Measurements from ENCODE around the gene WDHD1. TPM values are rescaled to one million over a fixed set of nuclear protein-coding genes. Genes with fewer than 3 reads are reported as not detected.
"Not testable (repeated sequence)": the region's sequence is repeated elsewhere in the genome, so short reads cannot be mapped to it uniquely, and the experiment has no call there.

WDHD1 gene
- total RNA-seq, 2 donors from 2014 or later: 0.14 to 1.8 TPM

DNA sequence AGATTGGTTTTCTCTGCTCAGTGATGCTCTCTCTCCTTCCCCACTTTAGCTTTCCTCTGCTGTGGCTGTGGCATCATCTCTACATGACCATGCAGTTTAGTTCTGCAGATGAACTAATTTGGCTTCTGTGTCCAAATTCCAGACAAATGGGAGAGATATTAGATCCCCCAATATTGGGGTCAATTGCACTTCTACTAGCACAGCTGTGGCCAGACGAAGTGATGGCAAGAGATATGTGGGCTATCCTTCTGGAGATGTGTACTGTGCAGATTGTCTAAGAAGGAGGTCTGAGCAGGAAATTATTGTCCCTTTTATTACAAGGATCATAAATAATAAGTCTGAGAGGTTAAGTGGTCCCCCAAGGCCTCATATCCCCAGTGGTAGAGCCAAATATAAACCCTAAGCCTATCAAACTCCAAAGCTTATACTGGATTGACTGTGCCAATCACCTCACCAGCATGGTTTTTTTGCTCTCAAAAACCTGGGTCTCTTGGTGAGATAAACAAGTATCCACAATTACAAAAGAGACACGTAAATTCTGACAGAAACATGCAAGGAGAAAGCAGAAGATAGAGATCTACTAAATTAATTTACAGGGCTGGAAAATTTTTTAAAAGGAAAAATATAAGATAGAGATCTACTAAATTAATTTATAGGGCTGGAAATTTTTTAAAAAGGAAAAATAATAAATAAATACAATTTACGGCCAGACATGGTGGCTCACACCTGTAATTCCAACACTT lies 95.1 kb downstream of the WDHD1 start:
- Histone ChIP-seq H3K27ac (no peak overlapping the region), H3K36me3 (no peaks in the 10 kb centered on the region), H3K4me1 (ENCODE audit: control insufficient read depth in 1 of 2, low read depth in 2 of 2) (no peaks in the 10 kb centered on the region), H3K9me3 (no peaks in the 10 kb centered on the region), H3K4me3 (no peak overlapping the region), H3K27me3 (replicated peaks; ENCODE audit: insufficient read depth) (no peaks in the 10 kb centered on the region)
- no peak for ATAC-seq (ENCODE audit: insufficient number of reproducible peaks, low FRiP score, low read depth)
- TF ChIP-seq, protein P1, sequence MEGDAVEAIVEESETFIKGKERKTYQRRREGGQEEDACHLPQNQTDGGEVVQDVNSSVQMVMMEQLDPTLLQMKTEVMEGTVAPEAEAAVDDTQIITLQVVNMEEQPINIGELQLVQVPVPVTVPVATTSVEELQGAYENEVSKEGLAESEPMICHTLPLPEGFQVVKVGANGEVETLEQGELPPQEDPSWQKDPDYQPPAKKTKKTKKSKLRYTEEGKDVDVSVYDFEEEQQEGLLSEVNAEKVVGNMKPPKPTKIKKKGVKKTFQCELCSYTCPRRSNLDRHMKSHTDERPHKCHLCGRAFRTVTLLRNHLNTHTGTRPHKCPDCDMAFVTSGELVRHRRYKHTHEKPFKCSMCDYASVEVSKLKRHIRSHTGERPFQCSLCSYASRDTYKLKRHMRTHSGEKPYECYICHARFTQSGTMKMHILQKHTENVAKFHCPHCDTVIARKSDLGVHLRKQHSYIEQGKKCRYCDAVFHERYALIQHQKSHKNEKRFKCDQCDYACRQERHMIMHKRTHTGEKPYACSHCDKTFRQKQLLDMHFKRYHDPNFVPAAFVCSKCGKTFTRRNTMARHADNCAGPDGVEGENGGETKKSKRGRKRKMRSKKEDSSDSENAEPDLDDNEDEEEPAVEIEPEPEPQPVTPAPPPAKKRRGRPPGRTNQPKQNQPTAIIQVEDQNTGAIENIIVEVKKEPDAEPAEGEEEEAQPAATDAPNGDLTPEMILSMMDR (IDR thresholded peaks at IDR 0.05): no peak
- DNase-seq (ENCODE audit: low spot score): no peak

- H3K27ac ChIP-seq: no peak overlapping the region
- H3K4me1 ChIP-seq (ENCODE audit: control insufficient read depth in 1 of 2, low read depth in 2 of 2): no peaks in the 10 kb centered on the region
- ATAC-seq (ENCODE audit: insufficient number of reproducible peaks, low FRiP score, low read depth) (no peak), DNase-seq (ENCODE audit: low spot score) (no peak)
- no peaks in the 10 kb centered on the region for H3K27me3 ChIP-seq (replicated peaks; ENCODE audit: insufficient read depth)
- H3K4me3 ChIP-seq: no peak overlapping the region
- H3K9me3 ChIP-seq: no peaks in the 10 kb centered on the region
- TF ChIP-seq, protein P1 (IDR thresholded peaks at IDR 0.05): no peak
- H3K36me3 ChIP-seq: no peaks in the 10 kb centered on the region
These were observed 95.8 kb downstream of the WDHD1 start for GRCh38 chr14:54931101-54931500.

GRCh38 chr14:54929556-54929955 lies 97.3 kb downstream of the WDHD1 start:
- TF ChIP-seq, protein P1 (IDR thresholded peaks at IDR 0.05): no peak
- Histone ChIP-seq H3K27me3 (replicated peaks; ENCODE audit: insufficient read depth) (no peaks in the 10 kb centered on the region), H3K36me3 (no peaks in the 10 kb centered on the region), H3K27ac (no peak overlapping the region), H3K4me1 (ENCODE audit: control insufficient read depth in 1 of 2, low read depth in 2 of 2) (no peaks in the 10 kb centered on the region), H3K9me3 (no peaks in the 10 kb centered on the region), H3K4me3 (no peak overlapping the region)
- DNase-seq (ENCODE audit: low spot score) (no peak), ATAC-seq (ENCODE audit: insufficient number of reproducible peaks, low FRiP score, low read depth) (no peak)

DNA sequence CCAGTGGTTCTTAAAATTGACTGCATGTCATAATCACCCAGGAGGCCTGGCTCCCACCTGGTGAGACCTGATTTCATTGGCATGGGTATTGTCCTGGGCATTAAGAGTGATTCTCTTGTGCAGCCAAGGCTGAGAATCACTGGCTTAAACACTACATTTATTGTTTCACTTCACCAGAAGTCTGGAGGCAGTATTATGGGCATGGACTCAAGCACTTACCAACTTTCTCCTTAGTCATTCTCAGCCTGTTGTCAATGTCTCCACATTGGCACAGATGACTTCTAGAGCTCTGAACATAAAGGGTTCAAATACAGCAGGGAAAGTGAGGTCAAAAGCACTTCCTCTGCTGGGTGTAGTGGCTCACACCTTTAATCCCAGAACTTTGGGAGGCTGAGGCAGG lies 98.7 kb downstream of the WDHD1 start:
- Histone ChIP-seq H3K27ac (no peak overlapping the region), H3K27me3 (replicated peaks; ENCODE audit: insufficient read depth) (no peaks in the 10 kb centered on the region), H3K36me3 (no peaks in the 10 kb centered on the region), H3K4me3 (no peak overlapping the region), H3K9me3 (no peaks in the 10 kb centered on the region), H3K4me1 (ENCODE audit: control insufficient read depth in 1 of 2, low read depth in 2 of 2) (no peaks in the 10 kb centered on the region)
- no peak for ATAC-seq (ENCODE audit: insufficient number of reproducible peaks, low FRiP score, low read depth)
- no peak for DNase-seq (ENCODE audit: low spot score)
- TF ChIP-seq, protein P1 (IDR thresholded peaks at IDR 0.05): no peak

DNA sequence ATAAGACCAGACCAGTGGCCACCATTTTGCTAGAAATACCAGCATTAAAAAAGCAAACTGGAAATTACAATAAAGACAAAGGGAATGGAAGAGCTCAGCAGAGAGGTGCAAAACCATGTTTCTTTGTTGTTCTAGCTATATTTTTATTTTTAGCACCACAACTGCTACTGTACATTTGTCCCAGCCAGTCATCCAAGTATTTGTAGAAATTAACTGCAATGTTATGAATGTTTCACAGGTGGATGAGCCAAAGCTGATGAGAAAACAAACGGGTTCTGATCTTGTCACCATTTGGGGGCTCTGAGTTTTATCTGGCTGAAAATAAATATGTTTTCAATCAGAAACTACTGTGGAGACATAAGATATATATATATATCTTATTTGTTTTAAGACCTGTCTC lies 99.3 kb downstream of the WDHD1 start:
- no peaks in the 10 kb centered on the region for H3K27me3 ChIP-seq (replicated peaks; ENCODE audit: insufficient read depth)
- no peak overlapping the region for H3K4me3 ChIP-seq
- no peaks in the 10 kb centered on the region for H3K36me3 ChIP-seq
- H3K27ac ChIP-seq: no peak overlapping the region
- TF ChIP-seq, protein P1 (IDR thresholded peaks at IDR 0.05): no peak
- no peaks in the 10 kb centered on the region for H3K9me3 ChIP-seq
- H3K4me1 ChIP-seq (ENCODE audit: control insufficient read depth in 1 of 2, low read depth in 2 of 2): no peaks in the 10 kb centered on the region
- DNase-seq (ENCODE audit: low spot score) (no peak), ATAC-seq (ENCODE audit: insufficient number of reproducible peaks, low FRiP score, low read depth) (no peak)

- not testable (repeated sequence) for H3K4me3 ChIP-seq; H3K36me3 ChIP-seq; H3K4me1 ChIP-seq (ENCODE audit: control insufficient read depth in 1 of 2, low read depth in 2 of 2); H3K9me3 ChIP-seq; H3K27me3 ChIP-seq (replicated peaks; ENCODE audit: insufficient read depth); DNase-seq (ENCODE audit: low spot score); ATAC-seq (ENCODE audit: insufficient number of reproducible peaks, low FRiP score, low read depth); H3K27ac ChIP-seq
These were observed 100.3 kb downstream of the WDHD1 start for GRCh38 chr14:54926570-54926969.

Data from thoracic aorta (tissue), 2 donors.